Glomerular endothelial cell (primary cell): ENCODE data around the gene TTLL5. TPM values are rescaled to one million over a fixed set of nuclear protein-coding genes. Genes with fewer than 3 reads are reported as not detected.

Experiments
- DNase-seq: peaks from one replicate; pipeline ENCODE4 v3.0.0-alpha.2; 2011; ENCODE audit warnings: low read depth, low spot score; ENCODE audit errors: extremely low read depth
- total RNA-seq: library from RNA; depleted of rRNA; stranded (reverse); fragments of >200 nt; gene quantifications from 2 replicates; pipeline ENCODE4 v1.2.3, GENCODE V29; 2015

Gene TTLL5
- total RNA-seq, 1 donor from 2014 or later, result 59.5 TPM

DNA sequence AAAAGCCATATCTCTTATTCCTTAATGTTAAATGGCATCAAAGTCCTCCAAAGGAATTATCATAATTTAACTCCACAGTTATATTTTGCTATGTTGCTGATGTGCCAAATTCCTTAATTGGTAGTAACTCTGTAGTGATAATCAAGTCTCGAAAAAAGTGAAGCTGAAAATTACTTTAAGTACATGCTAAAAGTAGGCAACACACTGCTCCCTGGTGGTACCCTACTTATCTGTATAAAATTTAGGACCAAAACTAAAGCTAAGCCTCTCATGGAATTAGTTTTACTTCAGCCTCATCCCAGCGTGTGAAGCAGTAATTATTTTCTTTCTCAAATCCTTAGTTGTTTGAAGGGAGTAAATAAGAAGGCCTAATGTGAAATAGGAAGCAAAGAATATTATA is 132.8 kb downstream of the TTLL5 start:
- no peak for DNase-seq

DNA sequence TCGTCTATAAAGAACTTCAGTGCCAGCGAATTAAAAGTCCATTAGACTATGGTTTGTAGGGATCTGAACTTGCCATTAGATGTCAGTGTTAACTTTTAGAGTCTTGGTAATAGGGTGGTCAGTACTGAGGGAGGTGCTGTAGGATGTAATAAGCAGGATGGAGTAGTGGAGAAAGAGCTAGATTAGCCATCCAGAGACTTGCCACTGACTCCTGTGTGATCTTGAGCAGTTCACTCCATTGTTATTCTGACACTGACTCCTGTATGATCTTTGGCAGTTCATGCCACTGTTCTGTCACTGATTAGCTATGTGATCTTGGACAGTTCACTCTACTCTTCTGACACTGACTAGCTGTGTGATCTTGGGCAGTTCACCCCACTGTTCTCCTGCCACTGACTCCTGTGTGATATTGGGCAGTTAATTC is 133.6 kb downstream of the TTLL5 start:
- DNase-seq, result no peak

DNA sequence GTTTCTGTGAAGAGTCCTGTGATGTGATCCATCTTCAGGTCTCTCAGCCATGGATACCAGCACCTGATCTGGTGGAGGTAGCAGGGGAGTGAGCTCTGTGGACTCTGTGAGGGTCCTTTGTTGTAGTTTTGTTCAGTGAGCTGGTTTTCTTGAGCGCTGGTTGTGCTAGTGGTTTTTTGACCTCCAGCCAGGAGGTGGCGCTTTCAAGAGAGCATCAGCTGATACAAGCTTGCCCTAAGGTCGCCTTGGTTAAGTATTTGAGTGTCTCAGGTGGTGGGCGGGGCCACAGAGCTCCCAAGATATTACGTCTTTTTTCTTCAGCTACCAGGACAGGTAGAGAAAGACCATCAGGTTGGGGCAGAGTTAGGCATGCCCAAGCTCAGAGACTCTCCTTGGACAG is 139.7 kb downstream of the TTLL5 start:
- no peak for DNase-seq

DNA sequence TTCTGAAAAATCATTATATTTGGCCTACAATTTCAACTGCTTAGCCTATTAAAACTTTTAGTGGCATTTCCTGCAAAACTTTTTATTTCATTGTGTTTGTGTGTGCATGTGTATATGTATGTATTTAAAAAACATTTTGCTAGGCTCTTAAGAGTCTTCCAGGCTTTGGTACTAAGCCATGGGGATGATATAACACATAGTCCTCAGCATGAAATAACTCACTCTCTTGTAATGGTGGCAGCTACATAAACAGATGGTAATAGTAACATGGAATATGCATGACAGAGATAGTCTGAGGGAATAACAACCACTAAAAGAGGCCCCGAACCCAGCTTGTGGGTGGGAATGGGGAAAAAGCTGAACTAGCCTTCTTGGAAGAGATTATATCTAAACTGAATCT is 141.4 kb downstream of the TTLL5 start:
- DNase-seq, result no peak

DNA sequence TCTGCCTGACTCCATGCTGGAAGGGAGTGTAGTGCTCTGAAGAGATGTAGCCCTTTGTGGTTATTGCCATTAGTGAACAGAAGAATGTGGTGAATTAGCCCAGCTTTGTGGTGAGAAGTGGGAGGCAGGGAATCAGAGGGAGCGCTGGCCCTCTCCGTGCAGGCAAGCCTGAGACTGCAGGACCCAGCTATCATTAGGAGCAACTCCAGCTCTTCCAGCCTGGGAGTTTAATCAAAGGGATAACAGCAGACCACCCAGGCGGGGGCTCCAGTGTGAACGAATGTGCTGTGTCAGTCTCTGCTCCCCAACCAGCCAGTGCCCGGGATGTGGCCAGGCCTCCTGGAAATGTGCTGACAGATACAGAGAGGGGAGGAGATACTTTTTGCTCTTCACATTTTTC is 142.7 kb downstream of the TTLL5 start:
- DNase-seq, result no peak

DNA sequence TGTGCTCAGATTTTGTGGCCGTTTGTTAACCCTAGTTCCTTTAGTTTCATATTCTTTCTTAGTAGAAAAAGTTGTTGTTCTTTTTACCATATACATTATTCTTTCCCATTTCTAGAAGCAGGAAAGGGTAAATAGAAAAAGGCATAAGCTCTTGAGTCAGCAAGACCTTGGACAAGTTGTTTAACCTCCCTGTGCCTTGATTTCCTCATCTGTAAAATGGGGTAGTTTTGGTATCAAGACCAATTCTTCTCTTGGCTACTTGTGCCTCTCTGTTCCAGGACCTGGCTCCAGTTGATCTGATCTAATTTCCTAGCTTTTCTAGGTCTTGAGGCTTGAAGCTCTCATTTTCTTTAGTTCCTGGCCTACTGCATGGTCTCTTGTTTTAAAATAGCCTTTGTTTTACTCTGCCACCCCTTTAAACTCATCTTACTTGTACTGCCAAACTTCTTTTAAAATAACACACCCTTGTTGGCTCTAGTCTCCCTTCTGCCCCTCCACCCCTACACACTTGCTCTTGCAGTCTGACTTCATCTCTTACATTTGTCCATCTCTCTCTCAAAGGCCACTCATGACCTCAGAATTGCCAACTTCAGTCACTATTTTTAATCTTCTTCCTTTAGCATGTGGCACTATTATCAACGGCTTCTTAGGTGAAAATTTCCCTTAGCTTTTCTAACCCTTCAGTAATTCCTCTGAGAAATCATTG is 143.7 kb downstream of the TTLL5 start:
- no peak for DNase-seq

DNA sequence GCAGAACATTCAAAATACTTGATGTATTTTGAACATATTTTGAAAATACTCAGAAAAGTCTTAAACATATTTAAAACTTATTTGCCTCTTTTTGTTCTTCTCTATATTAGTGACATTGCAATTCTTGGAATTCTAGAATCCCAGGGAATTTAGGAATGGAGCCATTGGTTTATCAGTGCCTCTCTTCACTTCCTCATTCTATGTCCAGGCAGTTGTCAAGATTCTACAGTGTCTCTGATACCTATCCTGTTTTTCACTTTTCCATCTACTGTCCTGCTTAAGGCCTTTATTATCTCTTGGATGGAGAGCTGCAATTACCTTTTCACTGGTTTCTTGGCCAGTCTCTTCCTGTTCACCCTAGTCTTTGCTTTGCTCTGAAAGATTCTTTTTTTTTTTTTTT is 144.6 kb downstream of the TTLL5 start:
- DNase-seq, result no peak

DNA sequence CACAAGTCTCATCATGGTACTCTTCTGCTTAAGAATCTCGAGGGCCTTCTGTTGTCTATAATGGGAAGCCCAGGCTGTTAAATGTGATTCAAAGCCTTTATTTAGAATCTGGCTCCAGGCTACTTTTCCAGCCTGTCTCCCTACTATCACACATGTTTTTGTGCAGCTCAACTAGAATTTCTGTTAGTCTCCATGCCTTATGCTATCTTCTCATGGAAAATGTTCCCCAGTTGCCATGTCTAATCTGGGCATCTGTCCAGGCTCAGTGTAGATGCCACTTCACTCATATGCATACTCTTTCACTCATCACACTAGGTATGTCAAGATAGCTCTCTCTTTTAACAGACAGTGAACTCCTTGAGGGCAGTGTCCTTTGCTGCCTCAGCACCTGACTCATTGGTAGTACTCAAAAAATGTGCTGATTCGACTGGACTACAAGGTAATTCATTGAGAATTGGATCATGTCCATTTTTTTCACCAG is 145.3 kb downstream of the TTLL5 start:
- DNase-seq, result no peak

DNA sequence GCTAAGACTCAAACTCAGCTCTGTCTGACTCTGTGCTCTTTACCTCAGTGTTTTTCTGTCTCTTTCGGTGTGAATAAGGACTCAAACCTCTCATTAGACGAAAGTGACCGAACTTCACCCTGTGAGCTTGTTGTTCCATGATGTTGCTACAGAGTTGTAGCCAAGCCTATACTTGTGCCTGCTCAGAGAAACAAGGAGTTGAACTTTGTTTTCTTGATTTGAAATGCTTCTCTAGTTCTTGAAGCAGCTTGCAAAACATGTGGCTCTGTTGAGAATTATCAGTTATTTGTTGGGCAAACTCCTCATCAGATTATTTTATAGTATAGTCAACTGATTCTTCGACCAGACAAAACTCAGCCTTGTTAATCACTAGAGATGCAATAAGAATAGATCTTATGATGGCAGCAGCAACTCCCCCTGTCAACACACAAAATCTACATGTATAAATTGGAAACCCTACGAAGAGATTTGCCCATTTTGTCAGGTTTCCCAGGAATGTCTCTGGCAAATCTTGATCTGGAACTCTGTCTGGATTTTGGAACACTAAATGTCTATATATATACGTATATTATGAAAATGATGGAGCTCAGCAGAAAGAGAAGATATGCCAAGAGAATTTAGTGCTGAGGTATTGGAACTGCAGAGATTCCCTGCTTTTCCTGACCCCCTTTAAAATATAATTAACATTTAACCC is 146.8 kb downstream of the TTLL5 start:
- DNase-seq, result no peak

DNA sequence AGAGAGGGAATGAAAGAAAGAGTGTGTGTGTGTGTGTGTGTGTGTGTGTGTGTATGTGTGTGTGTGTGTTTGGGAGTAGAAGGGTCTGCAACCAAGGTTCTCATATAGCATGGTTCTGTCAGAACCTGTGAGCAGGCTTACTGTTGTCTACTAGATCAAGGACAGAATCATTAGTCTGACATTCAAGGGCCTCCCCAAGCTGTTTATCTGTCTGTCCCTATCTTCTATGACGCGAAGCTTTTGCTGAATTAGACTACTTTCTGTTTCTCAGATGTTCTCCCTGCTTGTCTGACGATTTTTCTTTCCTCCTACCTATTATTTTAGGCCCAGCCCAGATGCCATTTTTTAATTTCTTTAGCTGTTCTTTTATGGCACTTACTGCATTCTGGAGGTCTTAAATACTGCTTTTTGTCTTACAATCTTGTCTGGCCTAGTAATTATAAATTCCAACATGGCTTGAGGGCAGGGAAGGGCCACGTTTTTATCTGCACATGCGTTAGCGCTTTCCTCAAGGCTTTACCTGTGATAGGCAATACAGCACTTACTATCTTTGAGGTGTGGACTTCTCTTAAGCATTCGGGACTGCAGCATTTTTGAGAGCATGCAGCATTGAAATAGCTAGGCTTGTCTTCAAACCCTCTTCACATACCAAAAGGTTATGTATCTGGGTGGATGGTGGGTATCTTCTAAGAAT is 150.2 kb downstream of the TTLL5 start:
- no peak for DNase-seq

DNA sequence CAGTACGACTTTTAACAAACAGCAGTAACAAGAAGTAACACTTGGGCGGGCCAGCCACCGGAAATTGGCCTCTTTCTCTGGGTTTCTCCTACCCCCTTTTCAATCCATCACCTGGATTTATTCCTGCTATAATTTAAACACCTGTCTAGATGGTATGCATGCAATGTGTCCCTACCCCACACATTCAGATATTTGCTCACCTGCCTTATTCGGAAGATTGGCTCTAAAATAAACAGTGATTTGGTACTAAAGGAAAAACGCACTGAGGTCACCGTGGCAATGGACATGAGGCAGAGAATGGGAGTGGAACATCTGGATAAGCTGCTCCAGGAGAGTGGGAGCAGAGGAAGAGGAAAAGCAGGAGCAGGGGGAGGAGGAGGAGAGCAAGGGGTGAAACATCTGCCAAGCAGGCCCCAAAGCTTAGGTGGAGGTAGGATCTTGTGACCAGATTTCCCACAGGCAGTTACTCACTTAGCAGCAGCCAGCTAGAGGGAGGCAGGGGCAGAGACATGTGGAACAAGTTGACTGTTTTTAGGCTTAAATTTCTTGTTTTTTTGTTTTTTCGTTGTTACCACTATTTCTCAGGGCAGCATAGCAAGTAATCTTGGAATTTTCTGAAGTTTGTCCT is 150.9 kb downstream of the TTLL5 start:
- no peak for DNase-seq

DNA sequence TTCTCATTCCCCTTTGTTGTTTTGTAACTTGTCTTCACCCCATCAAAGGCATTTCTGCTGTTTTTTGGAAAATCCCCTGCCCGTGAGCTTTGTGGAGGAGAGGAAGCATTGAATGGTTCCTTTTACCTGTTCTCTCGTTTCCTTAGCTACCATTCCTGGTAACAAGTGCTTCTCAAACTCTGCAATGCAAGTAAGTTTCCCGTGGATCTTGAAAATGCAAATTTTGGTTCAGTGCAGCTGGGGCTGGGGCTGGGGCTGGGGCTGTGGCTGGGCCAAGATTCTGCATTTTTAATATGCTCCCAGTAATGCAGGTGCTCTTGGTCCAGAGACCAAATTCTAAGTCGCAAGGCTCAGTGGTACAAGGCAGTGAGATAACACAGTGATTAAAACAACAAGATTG is 151.6 kb downstream of the TTLL5 start:
- no peak for DNase-seq

DNA sequence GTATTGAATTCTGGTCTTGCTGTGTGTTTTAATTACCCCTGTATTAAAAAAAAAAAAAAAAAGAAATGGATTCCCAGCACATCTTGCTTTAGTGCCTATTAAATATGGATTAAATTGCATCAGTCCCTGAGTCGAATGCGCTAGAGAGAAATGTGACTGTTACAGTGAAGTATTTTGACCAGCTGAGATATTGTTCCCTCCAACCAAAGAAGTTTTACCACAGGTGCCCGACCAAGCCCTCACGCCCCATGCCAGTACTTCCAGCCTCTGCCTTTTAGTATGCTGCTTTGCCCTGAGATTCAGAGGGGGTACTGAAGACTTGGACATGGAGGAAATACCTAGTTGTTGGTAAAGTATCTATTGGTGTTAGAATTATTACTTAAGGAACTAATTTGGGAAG is 159.7 kb downstream of the TTLL5 start:
- no peak for DNase-seq

DNA sequence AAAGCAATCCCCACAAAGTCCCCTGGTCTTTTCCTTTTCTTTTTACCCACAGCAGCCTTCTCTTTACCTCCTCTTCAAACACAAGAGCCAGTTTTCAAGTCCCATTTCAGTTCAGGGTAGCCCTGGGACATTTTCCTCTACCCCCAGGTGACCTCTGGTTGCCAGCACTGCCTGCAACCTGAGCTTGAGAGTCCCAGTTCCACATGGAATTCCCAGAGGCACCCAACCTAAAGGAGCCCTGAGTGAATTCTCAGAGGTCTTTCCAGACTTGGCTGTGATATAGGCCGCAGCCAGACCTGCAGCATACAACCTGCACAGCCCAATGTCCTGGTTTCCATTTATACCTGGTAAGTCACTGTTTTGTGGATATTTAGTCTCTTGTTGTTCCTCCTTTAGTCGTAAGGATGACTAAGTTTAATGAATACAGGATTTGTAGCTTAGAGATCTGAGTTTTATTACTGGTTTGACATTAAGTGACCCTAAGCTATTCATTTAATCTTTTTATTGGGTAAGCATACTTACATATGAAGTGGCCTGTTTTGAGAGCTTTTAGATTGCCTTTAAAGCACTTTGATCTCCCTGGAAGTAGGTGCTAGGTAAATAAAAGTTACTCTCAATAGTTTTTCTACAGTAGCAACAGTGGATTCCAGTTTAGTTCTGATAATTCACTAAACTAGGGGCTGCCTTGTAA is 160.9 kb downstream of the TTLL5 start:
- no peak for DNase-seq

DNA sequence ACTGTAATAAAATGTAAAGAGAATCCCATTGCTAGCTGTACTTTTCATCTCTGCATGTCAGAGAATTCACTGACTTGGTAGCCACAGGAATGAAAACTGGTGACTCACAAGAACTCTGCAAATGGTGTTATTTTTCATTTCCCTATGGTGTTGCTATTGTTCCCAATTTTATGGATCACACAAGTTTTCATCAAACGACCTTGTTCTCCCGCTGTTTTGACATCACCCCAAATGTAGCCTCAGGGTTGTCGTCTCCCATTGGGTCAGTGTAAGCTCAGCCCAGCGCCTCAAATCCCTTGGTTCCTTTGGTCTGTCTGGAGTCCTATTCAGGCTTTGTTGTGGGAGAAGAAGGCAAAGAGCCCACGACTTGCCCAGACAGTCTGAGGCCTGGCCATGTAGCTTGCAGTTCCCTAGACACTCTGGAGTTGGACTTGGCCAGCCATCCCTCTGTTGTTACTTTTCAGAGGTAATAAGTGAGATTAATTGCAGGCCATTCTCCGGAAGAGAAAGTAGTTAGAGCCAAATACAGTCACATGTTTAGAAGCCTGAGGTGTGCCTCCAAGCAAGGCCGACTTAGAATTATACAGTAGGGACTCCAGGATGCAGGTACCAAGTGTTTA is 161.6 kb downstream of the TTLL5 start:
- DNase-seq, result no peak

DNA sequence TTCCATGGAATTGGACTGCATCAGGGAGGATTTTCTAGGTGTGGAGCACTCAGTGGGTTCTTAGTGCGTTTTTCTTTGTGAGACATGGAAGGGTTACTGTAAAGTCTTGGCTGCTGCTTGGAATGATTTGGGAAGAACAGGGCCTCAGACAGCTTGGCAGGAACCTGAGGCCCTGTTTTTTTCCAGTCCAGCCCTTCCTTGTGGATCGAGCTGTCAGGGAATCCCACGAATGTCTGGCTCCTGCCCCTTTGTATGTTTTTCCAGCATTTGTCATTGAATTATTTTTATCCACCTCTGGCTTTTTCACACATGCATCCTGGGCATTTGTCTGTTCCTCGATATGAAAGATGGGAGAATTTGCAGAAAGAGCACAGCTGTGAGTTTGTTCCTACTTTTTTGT is 162.3 kb downstream of the TTLL5 start:
- no peak for DNase-seq

DNA sequence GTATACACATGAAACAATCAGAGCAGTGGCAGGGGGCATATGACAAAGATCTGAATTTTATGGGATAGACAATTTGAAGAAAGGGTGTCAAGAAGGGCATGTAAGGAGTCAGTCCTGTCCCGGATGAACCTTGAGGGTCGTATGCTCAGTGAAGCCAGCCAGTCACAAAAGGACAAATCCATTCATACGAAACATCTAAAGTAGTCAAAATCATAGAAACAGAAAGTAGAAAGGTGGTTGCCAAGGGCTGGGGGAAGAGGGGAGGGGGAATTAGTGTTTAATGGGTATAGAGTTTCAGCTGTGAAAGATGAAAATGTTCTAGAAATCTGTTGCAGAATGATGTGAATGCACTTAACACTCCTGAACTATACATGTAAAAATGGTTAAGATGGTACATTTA is 163.3 kb downstream of the TTLL5 start:
- no peak for DNase-seq

DNA sequence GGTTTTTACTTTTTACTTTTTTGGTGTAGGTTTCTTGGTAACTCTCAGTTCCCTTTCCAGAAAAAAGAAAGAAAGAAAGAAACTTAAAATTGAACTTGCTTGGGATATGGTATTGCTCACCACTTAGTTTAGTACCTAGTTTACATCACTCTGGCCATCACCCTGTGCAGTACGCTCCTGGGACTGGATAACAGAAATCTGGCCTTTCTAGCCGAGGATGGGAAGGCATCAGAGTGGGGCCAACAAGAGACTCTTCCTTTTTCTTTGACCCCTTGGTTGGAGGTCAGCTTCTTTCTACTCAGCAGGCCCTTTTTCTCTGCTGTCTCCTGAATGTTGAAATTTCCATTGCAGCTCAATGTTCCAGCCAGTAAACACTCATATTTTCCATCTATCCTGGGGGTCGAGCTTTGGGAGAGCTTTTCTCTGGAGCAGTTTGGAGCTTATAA is 164.1 kb downstream of the TTLL5 start:
- DNase-seq, result no peak

DNA sequence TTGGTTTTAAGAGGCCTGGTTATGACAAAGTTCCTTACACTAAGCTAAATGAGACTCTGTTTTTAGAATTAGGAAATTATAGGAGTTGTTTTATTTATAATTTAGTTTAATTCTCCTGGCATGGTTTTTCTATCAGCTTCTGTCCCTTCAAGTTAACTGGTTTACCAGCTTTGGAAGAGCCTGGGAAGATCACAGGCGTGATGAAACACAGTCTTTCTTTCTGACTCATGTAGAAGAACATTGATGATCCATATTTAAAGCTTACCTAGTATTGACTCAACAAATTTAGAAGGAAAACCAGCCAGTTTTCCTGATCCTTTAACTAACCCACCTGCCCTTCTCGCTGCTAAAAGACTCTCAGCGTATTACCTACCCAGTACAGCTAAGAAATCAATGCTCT is 165.6 kb downstream of the TTLL5 start:
- no peak for DNase-seq

DNA sequence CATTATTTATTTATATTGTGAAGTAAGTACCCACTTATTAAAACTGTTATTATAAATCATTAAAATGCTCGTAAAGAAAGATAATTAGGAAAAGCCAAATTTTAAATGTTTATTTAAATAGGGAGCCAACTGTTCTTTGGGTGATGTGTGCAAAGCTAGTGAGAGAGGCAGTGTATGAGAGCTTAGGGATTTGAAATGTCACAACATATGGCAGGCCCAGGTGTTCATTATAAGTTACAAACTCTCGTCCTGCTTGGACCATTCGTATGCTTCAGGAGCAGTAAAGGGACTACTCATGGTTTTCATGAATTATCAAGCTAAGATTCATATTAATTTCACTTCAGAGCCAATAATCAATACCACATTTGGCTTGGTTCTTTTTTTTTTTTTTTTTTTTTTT is 166.3 kb downstream of the TTLL5 start:
- DNase-seq, result no peak
